GM12872 (cell line): ENCODE measurements around the gene AMH.

ENCODE experiments used
- CTCF ChIP-seq: IDR thresholded peaks from 3 replicates; pipeline ENCODE4 v1.5.1; 2011; ENCODE audit warnings: low read depth, mild to moderate bottlenecking, low read length, moderate library complexity; ENCODE audit not compliant: insufficient read depth

Gene AMH

GRCh38 chr19:2208975-2209374 is 40.1 kb upstream of the AMH start:
- TF ChIP-seq CTCF, result no peak

GRCh38 chr19:2209408-2209807 is 39.7 kb upstream of the AMH start:
- TF ChIP-seq CTCF, result no peak

- TF ChIP-seq CTCF, result no peak
Measured at GRCh38 chr19:2210206-2210605, 38.9 kb upstream of the AMH start.

- TF ChIP-seq CTCF, result no peak
Measured at GRCh38 chr19:2210987-2211740, 38.0 kb upstream of the AMH start.

- TF ChIP-seq CTCF, result no peak
Measured at GRCh38 chr19:2212861-2213711, 36.0 kb upstream of the AMH start.

GRCh38 chr19:2213799-2214198 is 35.3 kb upstream of the AMH start:
- TF ChIP-seq CTCF, result no peak

- no peak for TF ChIP-seq CTCF
Measured at GRCh38 chr19:2214251-2214650, 34.9 kb upstream of the AMH start.
